Left kidney (tissue), 2 donors: ENCODE data around the gene KRT15. TPM values are rescaled to one million over a fixed set of nuclear protein-coding genes. Genes with fewer than 3 reads are reported as not detected.

ENCODE experiments used
- DNase-seq: peaks from one replicate; pipeline ENCODE4 v3.0.0-alpha.2; 2013
- polyA plus RNA-seq: library from polyadenylated mRNA; unstranded; fragments of 120-200 nt; gene quantifications from one replicate; pipeline ENCODE4 v1.2.1, GENCODE V29; 2013; ENCODE audit not compliant: insufficient read length

Gene KRT15
- polyA plus RNA-seq, 1 donor, result 1.8 TPM

GRCh38 chr17:41480136-41480535 lies 38.6 kb downstream of the KRT15 start:
- no peak for DNase-seq

GRCh38 chr17:41478237-41478636 lies 40.5 kb downstream of the KRT15 start:
- no peak for DNase-seq

- no peak for DNase-seq
Measured at GRCh38 chr17:41476866-41477815, 41.5 kb downstream of the KRT15 start.

GRCh38 chr17:41475421-41475820 lies 43.3 kb downstream of the KRT15 start:
- DNase-seq, result no peak

GRCh38 chr17:41474863-41475262 lies 43.8 kb downstream of the KRT15 start:
- no peak for DNase-seq

GRCh38 chr17:41468346-41468745 lies 50.3 kb downstream of the KRT15 start:
- no peak for DNase-seq

- no peak for DNase-seq
Measured at GRCh38 chr17:41467561-41467960, 51.1 kb downstream of the KRT15 start.

GRCh38 chr17:41466988-41467387 lies 51.7 kb downstream of the KRT15 start, which contains the start of gene KRT32:
Gene KRT32 (minus strand): TSS chr17:41467386. CDS start chr17:41467325, 61 bp downstream.
- no peak for DNase-seq

- DNase-seq, result no peak
Measured at GRCh38 chr17:41464682-41465081, 54.0 kb downstream of the KRT15 start.

- no peak for DNase-seq
Measured at GRCh38 chr17:41464173-41464572, 54.5 kb downstream of the KRT15 start.

- no peak for DNase-seq
Measured at GRCh38 chr17:41463746-41464145, 54.9 kb downstream of the KRT15 start.

Other genes with a start within 250 kb of the KRT15 start
- not detected for gene KRTAP9-7, start 243.2 kb downstream of the KRT15 start, polyA plus RNA-seq
- gene KRTAP29-1, start 216.0 kb downstream of the KRT15 start, polyA plus RNA-seq, result not detected
- not detected for gene KRTAP16-1, start 209.6 kb downstream of the KRT15 start, polyA plus RNA-seq
- gene KRTAP17-1, start 203.2 kb downstream of the KRT15 start, polyA plus RNA-seq, result not detected
- gene KRT33A, start 168.1 kb downstream of the KRT15 start, polyA plus RNA-seq, result not detected
- gene KRT33B, start 149.1 kb downstream of the KRT15 start, polyA plus RNA-seq, result not detected
- not detected for gene KRT34, start 136.6 kb downstream of the KRT15 start, polyA plus RNA-seq
- not detected for gene KRT31, start 121.3 kb downstream of the KRT15 start, polyA plus RNA-seq
- not detected for gene KRT37, start 94.3 kb downstream of the KRT15 start, polyA plus RNA-seq
- gene KRT38, start 77.9 kb downstream of the KRT15 start, polyA plus RNA-seq, result not detected
- gene KRT32, start 51.5 kb downstream of the KRT15 start, polyA plus RNA-seq, result not detected
- not detected for gene KRT35, start 37.7 kb downstream of the KRT15 start, polyA plus RNA-seq
- not detected for gene KRT36, start 29.0 kb downstream of the KRT15 start, polyA plus RNA-seq
- 0.25 TPM for gene KRT13, start 13.3 kb downstream of the KRT15 start, polyA plus RNA-seq
- gene KRT19, start 9.4 kb upstream of the KRT15 start, polyA plus RNA-seq, result 142 TPM
- not detected for gene KRT9, start 53.2 kb upstream of the KRT15 start, polyA plus RNA-seq
- gene KRT14, start 68.0 kb upstream of the KRT15 start, polyA plus RNA-seq, result not detected
- not detected for gene KRT16, start 93.9 kb upstream of the KRT15 start, polyA plus RNA-seq
- 1.1 TPM for gene KRT17, start 105.7 kb upstream of the KRT15 start, polyA plus RNA-seq
- gene EIF1, start 170.0 kb upstream of the KRT15 start, polyA plus RNA-seq, result 702 TPM
- gene GAST, start 193.4 kb upstream of the KRT15 start, polyA plus RNA-seq, result not detected
- 1.3 TPM for gene HAP1, start 215.8 kb upstream of the KRT15 start, polyA plus RNA-seq